Measurements from ENCODE around the gene MRM2. TPM values are rescaled to one million over a fixed set of nuclear protein-coding genes. Genes with fewer than 3 reads are reported as not detected.

The MRM2 gene
- polyA plus RNA-seq, 3 donors = 37.9 to 39.6 (median 39.0) TPM

- DNase-seq = no peak
Measured at GRCh38 chr7:2208712-2209111, 33.3 kb downstream of the MRM2 start.

GRCh38 chr7:2205036-2205780 is 36.8 kb downstream of the MRM2 start:
- no peak for DNase-seq

GRCh38 chr7:2204446-2204845 is 37.6 kb downstream of the MRM2 start:
- no peak for DNase-seq

- no peak for DNase-seq
Measured at GRCh38 chr7:2203766-2204300, 38.2 kb downstream of the MRM2 start.

GRCh38 chr7:2202901-2203765 is 38.9 kb downstream of the MRM2 start:
- DNase-seq = no peak

- no peak for DNase-seq
Measured at GRCh38 chr7:2202361-2202761, 39.6 kb downstream of the MRM2 start.

GRCh38 chr7:2201686-2202360 is 40.2 kb downstream of the MRM2 start:
- DNase-seq = no peak

- DNase-seq = no peak
Measured at GRCh38 chr7:2201128-2201527, 40.9 kb downstream of the MRM2 start.

GRCh38 chr7:2200584-2200980 is 41.4 kb downstream of the MRM2 start:
- no peak for DNase-seq

GRCh38 chr7:2199956-2200583 is 41.9 kb downstream of the MRM2 start:
- no peak for DNase-seq

- no peak for DNase-seq
Measured at GRCh38 chr7:2199528-2199927, 42.5 kb downstream of the MRM2 start.

GRCh38 chr7:2198760-2199159 is 43.2 kb downstream of the MRM2 start:
- no peak for DNase-seq

- no peak for DNase-seq
Measured at GRCh38 chr7:2198206-2198605, 43.8 kb downstream of the MRM2 start.

- DNase-seq = no peak
Measured at GRCh38 chr7:2197436-2198155, 44.4 kb downstream of the MRM2 start.

- no peak for DNase-seq
Measured at GRCh38 chr7:2196381-2197378, 45.3 kb downstream of the MRM2 start.

- DNase-seq = no peak
Measured at GRCh38 chr7:2195400-2196246, 46.4 kb downstream of the MRM2 start.

GRCh38 chr7:2193575-2194305 is 48.3 kb downstream of the MRM2 start:
- DNase-seq = no peak

Measured in renal pelvis (tissue), 4 donors.